HG02610 (cell line): Measurements from ENCODE around the gene PARP12.
A peak's percentile ranks its signal among the peaks of the same experiment; 100 is the strongest.
"Not testable (repeated sequence)": the region's sequence is repeated elsewhere in the genome, so short reads cannot be mapped to it uniquely, and the experiment has no call there.

Experiments
- ATAC-seq: cut with Tn5 transposase; IDR thresholded peaks from one replicate; pipeline ENCODE4 v1.9.1; 2021; ENCODE audit warnings: mild to moderate bottlenecking, moderate library complexity; ENCODE audit not compliant: unreplicated experiment

The PARP12 gene

DNA sequence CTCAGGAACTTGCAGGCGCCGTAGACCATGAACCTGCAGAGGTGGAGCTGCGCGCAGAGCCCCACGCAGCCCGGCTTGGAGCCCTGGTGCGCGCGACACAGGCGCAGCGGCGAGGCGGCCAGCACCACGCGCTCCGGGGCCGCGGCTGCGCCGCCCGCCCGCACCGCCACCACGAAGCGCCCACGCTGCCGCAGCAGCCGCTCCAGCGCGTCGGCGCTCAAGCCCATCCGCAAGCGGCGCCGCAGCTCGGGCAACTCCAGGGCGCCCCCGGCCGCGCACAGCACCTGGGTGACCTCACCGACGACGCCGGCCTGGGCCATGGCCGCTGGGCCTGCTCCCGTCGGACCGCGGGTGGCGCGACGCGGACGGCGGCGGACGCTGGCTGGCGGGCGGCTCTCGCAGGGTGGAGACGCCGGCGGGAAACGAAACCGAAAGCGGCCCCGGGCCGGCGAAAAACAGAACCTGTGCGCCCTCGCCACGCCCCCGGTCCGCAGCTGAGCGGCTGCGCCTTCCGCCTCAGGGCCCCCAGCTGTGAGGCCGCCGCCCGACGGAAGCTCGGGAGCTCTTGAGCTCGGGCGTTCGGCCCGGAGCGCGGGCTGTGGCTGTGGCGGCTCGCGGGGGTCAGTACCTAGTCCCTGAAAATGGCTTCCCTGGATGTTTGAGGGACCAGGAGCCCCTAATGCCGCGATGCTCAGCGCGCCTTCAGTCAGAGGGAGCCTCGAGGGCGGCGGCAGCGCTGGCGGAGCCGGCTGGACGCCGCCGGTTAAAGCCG lies at the start of gene PARP12:
Gene PARP12, minus strand, starts transcription at position 424 of the 772 bp plus-strand sequence. Its CDS starts 104 bp downstream, at position 320.
- ATAC-seq: peak; percentile 94

DNA sequence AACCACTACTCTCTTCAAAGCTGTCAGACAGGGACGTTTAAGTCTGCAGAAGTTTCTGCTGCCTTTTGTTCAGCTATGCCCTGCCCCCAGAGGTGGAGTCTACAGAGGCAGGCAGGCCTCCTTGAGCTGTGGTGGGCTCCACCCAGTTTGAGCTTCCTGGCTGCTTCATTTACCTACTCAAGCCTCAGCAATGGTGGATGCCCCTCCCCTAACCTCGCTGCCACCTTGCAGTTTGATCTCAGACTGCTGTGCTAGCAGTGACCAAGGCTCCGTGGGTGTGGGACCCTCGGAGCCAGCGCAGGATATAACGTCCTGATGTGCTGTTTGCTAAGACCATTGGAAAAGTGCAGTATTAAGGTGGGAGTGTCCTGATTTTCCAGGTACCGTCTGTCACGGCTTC lies 46.0 kb upstream of the PARP12 start:
- not testable (repeated sequence) for ATAC-seq

- ATAC-seq: no peak
These were observed 33.7 kb upstream of the PARP12 start for GRCh38 chr7:140096459-140096858.

DNA sequence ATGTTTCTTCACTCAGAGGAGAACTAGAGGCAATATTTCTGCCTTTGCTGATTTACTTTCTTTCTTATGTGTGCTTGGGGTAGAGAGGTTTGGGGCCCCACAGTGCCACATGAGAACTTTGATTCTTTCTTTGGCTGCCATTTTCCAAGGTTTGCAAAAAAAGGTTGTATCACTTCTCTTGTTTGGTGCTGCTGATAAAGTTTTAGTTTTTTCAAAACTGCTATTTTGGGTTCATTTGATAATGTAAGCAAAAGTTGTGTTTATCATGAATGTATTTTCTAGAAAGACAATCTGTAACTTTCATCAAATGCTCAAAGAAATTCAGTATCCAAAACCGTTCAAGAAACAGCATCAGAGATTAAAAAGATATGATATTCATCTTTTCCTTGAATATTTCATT lies 30.6 kb upstream of the PARP12 start:
- ATAC-seq: no peak

GRCh38 chr7:140085447-140085846 lies 22.7 kb upstream of the PARP12 start:
- no peak for ATAC-seq

DNA sequence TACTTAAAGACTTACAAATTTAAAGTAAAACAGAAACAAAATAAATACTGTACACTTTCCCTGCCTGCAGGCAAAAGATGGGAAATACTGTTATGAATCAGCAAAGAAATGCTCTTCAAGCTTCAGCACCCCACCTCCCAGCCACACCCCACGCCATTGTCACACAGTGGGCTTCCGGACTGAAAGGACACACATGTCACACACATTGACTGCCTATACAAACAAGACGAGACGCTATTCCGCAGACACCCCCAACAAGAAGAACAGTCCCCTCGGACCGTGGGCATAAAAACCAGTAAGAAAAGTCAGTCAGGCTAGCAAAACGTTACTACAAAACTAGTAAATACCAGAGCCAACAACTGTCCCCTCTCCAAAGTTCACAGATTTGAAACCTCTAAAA lies 22.2 kb upstream of the PARP12 start:
- peak; percentile 82 for ATAC-seq

DNA sequence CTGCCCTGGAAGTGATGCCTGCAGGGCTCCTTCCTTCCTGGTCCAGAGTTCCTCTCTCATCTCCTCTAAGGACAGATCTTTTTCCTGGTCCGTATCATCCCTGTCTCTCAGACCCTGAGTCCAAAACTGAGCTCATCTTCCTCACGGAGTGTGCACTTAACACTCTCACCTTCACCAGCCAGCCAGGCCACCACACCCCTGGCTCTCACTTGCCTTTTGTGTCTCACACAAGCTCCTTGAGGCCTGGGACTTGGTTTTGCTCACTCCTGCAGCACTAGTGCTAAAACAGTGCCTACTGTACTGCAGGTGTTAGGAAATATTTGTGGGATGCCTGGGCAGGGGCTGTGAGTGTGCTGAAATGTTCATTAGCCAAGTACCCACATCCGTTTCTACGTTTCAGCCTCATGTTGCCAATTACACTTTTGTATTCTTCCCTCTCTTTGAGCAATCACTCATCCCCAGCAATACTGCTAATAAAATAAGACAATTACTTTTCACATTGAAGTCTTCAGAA lies 21.4 kb upstream of the PARP12 start:
- ATAC-seq: no peak

GRCh38 chr7:140082770-140083169 lies 20.0 kb upstream of the PARP12 start:
- no peak for ATAC-seq

- ATAC-seq: no peak
These were observed 19.1 kb upstream of the PARP12 start for GRCh38 chr7:140081774-140082425.

- ATAC-seq: no peak
These were observed 18.2 kb upstream of the PARP12 start for GRCh38 chr7:140080919-140081318.

- ATAC-seq: no peak
These were observed 16.4 kb upstream of the PARP12 start for GRCh38 chr7:140079121-140079536.

DNA sequence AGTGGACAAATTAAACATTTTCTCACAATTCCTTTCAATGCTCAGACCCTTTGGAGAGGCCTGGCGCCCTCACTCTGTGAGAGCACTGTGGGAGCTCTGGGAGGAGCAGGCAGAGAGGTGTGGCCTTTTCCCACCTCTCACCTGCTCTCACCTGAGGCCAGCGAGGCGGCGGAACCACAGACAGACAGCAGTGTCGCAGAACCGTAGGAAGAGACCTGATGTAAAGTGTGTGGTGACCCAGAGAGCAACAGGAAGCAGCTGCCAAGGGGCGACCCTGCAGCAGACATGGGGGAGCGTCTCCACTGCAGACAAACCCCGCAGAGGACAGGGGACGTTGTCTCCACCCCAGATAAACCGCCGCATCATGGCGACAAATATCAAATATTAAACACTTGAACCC lies 15.6 kb upstream of the PARP12 start:
- no peak for ATAC-seq

- ATAC-seq: no peak
These were observed 12.0 kb upstream of the PARP12 start for GRCh38 chr7:140074780-140075179.

DNA sequence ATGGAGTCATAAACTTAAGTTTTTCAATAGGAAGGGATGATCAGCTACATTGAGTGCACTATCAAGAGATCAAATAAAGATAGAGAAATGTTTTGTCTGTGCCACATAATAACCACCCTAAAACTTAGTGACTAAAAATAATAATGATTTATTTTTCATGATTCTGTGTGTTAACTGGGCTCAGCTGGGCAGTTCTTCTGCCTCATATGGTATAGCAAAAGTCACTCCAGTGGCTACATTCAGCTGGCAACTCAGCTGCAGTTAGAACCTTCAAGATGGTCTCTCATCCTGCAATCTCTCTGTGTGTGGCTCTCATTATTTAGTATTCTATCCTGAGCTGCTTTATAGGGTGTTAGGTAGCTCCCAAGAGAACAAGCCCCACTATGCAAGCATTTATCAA lies 7.8 kb upstream of the PARP12 start:
- no peak for ATAC-seq

- ATAC-seq: no peak
These were observed 6.7 kb upstream of the PARP12 start for GRCh38 chr7:140069298-140069949.

GRCh38 chr7:140068033-140068432 lies 5.3 kb upstream of the PARP12 start:
- no peak for ATAC-seq

DNA sequence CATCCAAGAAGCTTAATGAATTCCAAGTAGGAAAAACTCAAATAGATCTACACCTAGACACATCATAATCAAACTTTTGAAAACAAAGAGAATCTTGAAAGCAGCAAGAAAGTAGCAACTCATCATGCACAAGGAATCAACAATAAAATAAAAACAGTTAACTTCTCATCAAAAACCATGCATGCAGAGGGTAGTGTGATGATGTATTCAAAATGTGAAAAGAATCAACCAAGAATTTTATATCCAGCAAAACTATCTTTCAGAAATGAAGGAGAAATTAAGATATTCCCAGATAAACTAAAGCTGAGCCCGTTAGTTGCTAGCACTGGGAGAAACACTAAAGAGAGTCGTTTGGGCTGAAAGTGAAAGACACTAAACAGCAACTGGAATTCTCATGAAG lies 4.3 kb upstream of the PARP12 start:
- ATAC-seq: no peak

GRCh38 chr7:140062118-140062527 lies 628 bp downstream of the PARP12 start:
- peak; percentile 42 for ATAC-seq

DNA sequence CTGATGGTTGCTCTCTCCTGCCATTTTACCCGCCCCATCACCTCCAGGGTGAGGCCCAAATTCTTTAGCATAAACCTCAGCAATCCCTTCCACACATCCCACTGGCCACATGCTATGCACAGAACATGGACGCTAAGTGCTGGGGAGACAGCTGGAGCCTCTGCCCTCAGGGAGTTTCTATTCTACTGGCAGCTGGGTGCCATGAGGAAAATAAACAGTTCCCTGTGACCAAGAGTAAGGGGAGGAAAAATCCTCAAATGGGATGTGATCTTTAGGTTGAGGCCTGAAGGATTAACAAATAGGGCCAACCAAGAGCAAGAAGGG lies 1.2 kb downstream of the PARP12 start:
- ATAC-seq: no peak

- ATAC-seq: no peak
These were observed 1.8 kb downstream of the PARP12 start for GRCh38 chr7:140060788-140061606.

GRCh38 chr7:140060243-140060630 lies 2.5 kb downstream of the PARP12 start:
- ATAC-seq: no peak
